Esophagus squamous epithelium (tissue), 5 donors: ENCODE measurements around the gene KIFC3. TPM values are rescaled to one million over a fixed set of nuclear protein-coding genes. Genes with fewer than 3 reads are reported as not detected.
"Not testable (repeated sequence)": the region's sequence is repeated elsewhere in the genome, so short reads cannot be mapped to it uniquely, and the experiment has no call there.

ENCODE experiments used
- DNase-seq: peaks from one replicate; lab custom pipeline; 2025; lab: John Stamatoyannopoulos, UW
- H3K27ac ChIP-seq, 4 donors: fragments of 200-600 bp; sonication (generic); one replicate each; pipeline ENCODE4 v1.5.1; 2016 to 2019; ENCODE audit warnings: mild to moderate bottlenecking in 1 of 4
- H3K27me3 ChIP-seq, 4 donors: fragments of 200-600 bp; sonication (generic); 1 replicate in 3 of 4; 2 replicates in 1 of 4; pipeline versions ENCODE4 v1.5.1 to v1.6.0; 2017 to 2021; ENCODE audit warnings: antibody characterized with exemption in 1 of 4
- H3K36me3 ChIP-seq, 3 donors: fragments of 200-600 bp; sonication (generic); one replicate each; pipeline ENCODE4 v1.5.1; 2016 to 2019
- H3K4me1 ChIP-seq, 3 donors: fragments of 200-600 bp; sonication (generic); one replicate each; pipeline ENCODE4 v1.5.1; 2017 to 2019
- H3K4me3 ChIP-seq, 4 donors: fragments of 200-600 bp; sonication (generic); 1 replicate in 3 of 4; 2 replicates in 1 of 4; pipeline ENCODE4 v1.5.1; 2016 to 2019; ENCODE audit warnings: mild to moderate bottlenecking in 2 of 4, moderate library complexity in 1 of 4
- H3K9me3 ChIP-seq, 3 donors: fragments of 200-600 bp; sonication (generic); one replicate each; pipeline ENCODE4 v1.5.1; 2016 to 2019
- CTCF ChIP-seq, 6 experiments: fragments of 450-650 bp in 4 of 6; fragments of 200-600 bp in 2 of 6; sonication (generic) in 2 of 6; IDR thresholded peaks; one replicate each; pipeline ENCODE4 v1.5.1; 2016 to 2019; ENCODE audit warnings: antibody characterized with exemption in 6 of 6, mild to moderate bottlenecking in 4 of 6, moderate library complexity in 4 of 6
- POLR2A ChIP-seq, 4 donors: fragments of 450-650 bp; IDR thresholded peaks; one replicate each; pipeline ENCODE4 v1.6.1; 2017; ENCODE audit warnings: antibody characterized with exemption in 4 of 4, mild to moderate bottlenecking in 4 of 4, moderate library complexity in 3 of 4
- WGBS, 2 donors: methylation state at CpG; one replicate each; pipeline ENCODE4 v1.1.5; 2018; 5-methylcytosine and 5-hydroxymethylcytosine counted together
- intact Hi-C: fragments of 100-400 bp; cut with DNase I; formaldehyde crosslinking; loops from one replicate; pipeline ENCODE4 v1.15.0; 2022
- total RNA-seq, 4 donors: library from RNA; depleted of rRNA; stranded (reverse); fragments of >200 nt; gene quantifications; one replicate each; pipeline ENCODE4 v1.1.0, GENCODE V29; 2016
- donor health status: DM: yes; HTN: yes; CAD: no.

Gene KIFC3
- total RNA-seq, 4 donors from 2014 or later = 14.8 to 72.4 (median 43.5) TPM

DNA sequence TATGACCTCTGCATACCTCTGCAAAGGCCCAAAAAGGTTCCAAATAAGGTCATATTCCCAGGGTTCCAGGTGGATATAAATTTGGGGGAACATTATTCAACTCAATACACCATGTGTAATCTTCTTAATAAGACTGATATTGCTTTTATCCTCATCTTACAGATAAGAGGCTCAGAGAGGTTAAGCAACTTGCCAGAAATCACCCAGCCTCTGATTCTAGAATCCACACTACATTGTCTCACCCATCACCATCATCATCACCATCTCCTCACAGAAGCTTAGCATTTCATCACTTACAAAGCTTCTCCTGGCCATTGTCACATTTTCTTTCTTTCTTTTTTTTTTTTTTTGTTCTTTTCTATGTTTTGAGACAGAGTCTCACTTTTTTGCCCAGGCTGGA lies 15.4 kb upstream of the KIFC3 start:
- TF ChIP-seq POLR2A (IDR thresholded peaks at IDR 0.05) (no peak), CTCF (IDR thresholded peaks at IDR 0.05) (no peak)
- Histone ChIP-seq H3K27me3 (no peaks in the 10 kb centered on the region), H3K36me3 (no peaks in the 10 kb centered on the region), H3K4me1 (peaks cover 26 to 46% (median 26%) of the 10 kb centered on the region in 3 donors), H3K27ac (peak overlapping the region in 1 of 4 donors; percentile 89), H3K9me3 (no peaks in the 10 kb centered on the region), H3K4me3 (no peak overlapping the region)
- intact Hi-C loops = no loop called here
- DNase-seq = no peak

DNA sequence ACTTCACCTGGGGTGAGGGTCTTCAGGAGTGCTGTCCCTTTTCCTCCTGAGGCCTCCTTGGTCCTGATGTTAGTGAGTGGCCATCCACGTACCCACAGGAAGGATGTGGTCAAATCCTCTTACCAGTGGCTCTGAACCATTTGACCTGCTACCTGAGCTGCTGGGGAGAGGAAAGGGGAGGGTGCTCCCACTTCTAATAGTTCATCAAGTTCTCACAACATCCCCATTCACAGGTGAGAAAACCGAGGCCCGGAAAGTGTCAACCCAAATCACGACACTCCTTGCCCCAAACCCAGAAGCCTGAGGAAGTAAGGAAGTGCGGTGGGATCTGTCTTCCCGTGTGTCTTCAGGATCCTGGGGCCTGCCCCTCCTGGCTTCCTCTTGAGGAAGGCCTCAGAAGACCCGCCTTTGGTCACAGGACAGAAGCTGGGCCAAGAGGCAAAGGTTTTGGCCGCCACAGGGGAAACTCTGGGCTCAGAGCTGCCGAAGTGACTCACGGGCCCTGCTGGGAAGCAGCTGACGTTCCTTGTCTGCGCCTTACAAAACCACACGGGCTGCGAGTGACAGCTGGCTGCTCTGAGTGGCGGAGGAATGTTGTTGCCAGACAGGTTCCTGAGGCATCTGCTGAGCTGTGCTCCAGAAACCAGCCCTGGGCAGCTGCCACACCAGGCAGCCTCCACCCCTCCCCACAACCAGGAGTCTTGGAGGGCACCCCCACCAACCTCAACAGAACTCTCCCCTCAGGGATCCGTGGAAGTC lies 13.9 kb upstream of the KIFC3 start:
- peak overlapping the region; percentile 78 to 89 (median 87) for H3K27ac ChIP-seq
- DNase-seq = peak; percentile 36
- TF ChIP-seq CTCF (IDR thresholded peaks at IDR 0.05) (peak in 1 of 6 experiments; percentile 10), POLR2A (IDR thresholded peaks at IDR 0.05) (no peak)
- 13 to 19% methylated on average over 6 to 7 of the region's 16 CpGs for WGBS, 2 donors
- intact Hi-C loops = no loop called here
- no peaks in the 10 kb centered on the region for H3K36me3 ChIP-seq
- no peaks in the 10 kb centered on the region for H3K9me3 ChIP-seq
- H3K27me3 ChIP-seq = no peaks in the 10 kb centered on the region
- peaks cover 22 to 52% (median 26%) of the 10 kb centered on the region in 3 donors for H3K4me1 ChIP-seq
- no peak overlapping the region for H3K4me3 ChIP-seq

DNA sequence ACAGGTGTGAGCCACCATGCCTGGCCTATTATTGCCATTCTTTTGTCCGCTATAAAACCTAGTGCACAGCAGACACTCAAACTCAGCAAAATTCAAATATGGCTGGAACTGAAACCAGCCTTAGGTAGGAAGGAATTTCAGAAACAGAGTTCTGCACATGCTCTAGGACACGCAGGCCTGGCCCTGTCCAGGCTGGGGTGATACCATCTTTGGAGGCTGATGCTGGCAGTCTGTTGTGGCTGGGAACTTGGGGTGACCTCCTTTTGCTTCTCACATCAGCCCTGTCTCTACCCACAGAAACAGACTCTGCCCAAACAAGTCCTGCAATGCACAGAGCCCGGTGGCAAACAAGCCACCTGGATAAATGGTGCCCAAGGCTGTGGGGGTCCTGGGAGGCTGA lies 12.6 kb upstream of the KIFC3 start:
- H3K9me3 ChIP-seq = no peaks in the 10 kb centered on the region
- H3K4me3 ChIP-seq = no peak overlapping the region
- no peaks in the 10 kb centered on the region for H3K36me3 ChIP-seq
- H3K4me1 ChIP-seq = peaks cover 34 to 65% (median 36%) of the 10 kb centered on the region in 3 donors
- 53 to 100% methylated on average over 1 to 3 of the region's 3 CpGs for WGBS, 2 donors
- H3K27ac ChIP-seq = peak overlapping the region; percentile 78 to 89 (median 87)
- TF ChIP-seq POLR2A (IDR thresholded peaks at IDR 0.05) = no peak
- no peak for TF ChIP-seq CTCF (IDR thresholded peaks at IDR 0.05)
- no peak for DNase-seq
- H3K27me3 ChIP-seq = no peaks in the 10 kb centered on the region
- intact Hi-C loops = no loop called here

- no peaks in the 10 kb centered on the region for H3K36me3 ChIP-seq
- H3K4me3 ChIP-seq = no peak overlapping the region
- intact Hi-C loops = no loop called here
- no peak overlapping the region for H3K27ac ChIP-seq
- WGBS, 2 donors = 71 to 82% methylated on average over 4 to 6 of the region's 8 CpGs
- no peak for DNase-seq
- TF ChIP-seq CTCF (IDR thresholded peaks at IDR 0.05) = no peak
- no peaks in the 10 kb centered on the region for H3K27me3 ChIP-seq
- peaks cover 43 to 79% (median 46%) of the 10 kb centered on the region in 3 donors for H3K4me1 ChIP-seq
- H3K9me3 ChIP-seq = no peaks in the 10 kb centered on the region
These were observed 11.2 kb upstream of the KIFC3 start for GRCh38 chr16:57813466-57813865.

GRCh38 chr16:57811340-57811739 lies 9.0 kb upstream of the KIFC3 start:
- intact Hi-C loops, H3K9me3 ChIP-seq, H3K4me3 ChIP-seq, DNase-seq, H3K27me3 ChIP-seq, H3K36me3 ChIP-seq: not testable (repeated sequence)
- WGBS, 2 donors = 80 to 90% methylated on average over 6 to 8 of the region's 8 CpGs
- Histone ChIP-seq H3K4me1 (peaks cover 37 to 85% (median 49%) of the 10 kb centered on the region in 3 donors), H3K27ac (peak overlapping the region in 2 of 4 donors; percentile 85 to 86)
